Raji (cell line): ENCODE data around the gene KIF5C.
A peak's percentile ranks its signal among the peaks of the same experiment; 100 is the strongest.

ENCODE experiments used
- POLR2A ChIP-seq: IDR thresholded peaks from 2 replicates; pipeline ENCODE4 v1.6.1; 2011; ENCODE audit warnings: low read depth, low read length, control low read depth; ENCODE audit not compliant: insufficient read depth

Gene KIF5C

DNA sequence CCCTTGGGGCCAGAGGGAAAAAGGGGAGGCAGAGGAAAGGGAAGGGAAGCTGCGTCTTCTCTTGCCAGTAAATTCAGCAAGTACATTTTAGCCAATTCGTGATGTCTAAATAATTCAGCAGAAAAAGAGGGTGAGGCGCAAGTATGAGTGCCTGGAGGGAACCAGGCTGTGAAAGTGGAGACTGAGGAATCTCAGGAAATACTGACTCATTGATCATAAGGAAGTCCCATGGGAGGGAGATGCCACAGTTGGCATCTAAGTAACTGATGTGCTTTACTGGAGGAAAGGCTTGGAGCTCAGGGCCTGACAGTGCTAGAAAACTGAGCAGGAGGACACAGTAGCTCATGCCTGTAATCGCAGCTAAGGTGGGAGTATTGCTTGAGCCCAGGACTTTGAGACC, 31.1 kb downstream of the KIF5C start:
- TF ChIP-seq POLR2A = no peak

DNA sequence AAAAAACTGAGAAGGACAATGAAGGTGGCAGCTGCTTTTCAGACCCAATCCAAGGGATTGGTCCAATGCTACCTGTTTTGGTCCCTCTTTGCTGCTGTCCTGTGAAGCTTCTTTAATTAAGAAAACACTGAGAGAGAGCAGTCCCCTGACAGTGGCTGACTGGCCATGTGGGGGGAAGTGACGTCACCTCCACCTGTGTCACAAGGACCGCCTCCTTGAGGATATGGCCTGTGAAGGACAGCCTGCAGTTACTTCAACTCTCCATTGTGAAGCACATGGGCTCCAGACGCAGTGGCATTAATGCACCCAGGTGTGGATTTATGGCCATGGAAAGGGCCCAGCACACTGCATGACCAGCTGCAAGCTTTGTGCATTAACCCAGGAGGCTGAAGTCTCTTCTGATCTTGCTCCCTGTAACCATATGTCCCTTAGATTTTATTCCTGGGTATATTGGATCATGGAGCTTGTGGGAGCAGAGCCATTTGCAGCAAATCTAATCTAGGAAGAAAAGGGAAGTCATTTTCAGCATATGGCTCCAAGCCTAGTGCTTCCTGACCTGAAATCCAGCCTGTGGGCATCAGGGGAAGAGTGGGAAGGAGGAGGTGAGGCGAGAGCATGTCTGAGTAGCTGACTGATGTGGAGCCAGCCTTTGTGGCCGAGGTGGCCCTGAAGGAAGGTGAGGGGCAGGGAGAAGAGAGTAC, 32.2 kb downstream of the KIF5C start:
- no peak for TF ChIP-seq POLR2A

DNA sequence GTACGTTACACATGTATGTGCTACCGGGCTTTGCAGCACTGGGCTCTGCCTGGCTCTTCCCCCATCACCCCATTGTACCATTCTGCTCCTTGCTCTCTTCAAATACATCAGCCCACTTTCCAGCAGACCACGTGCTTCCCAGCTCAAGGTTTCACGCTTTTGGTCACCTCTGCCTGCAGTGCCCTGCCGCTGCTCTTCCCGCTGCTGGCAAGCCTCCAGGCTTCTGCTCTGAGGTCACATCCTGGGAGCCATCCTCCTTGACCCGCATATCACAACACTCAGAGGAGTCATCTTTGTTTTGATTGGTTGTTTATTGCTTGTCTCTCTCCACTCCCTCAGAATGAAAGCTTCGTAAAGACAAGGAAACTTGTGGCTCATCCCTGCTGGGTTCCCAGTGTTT, 34.1 kb downstream of the KIF5C start:
- no peak for TF ChIP-seq POLR2A

DNA sequence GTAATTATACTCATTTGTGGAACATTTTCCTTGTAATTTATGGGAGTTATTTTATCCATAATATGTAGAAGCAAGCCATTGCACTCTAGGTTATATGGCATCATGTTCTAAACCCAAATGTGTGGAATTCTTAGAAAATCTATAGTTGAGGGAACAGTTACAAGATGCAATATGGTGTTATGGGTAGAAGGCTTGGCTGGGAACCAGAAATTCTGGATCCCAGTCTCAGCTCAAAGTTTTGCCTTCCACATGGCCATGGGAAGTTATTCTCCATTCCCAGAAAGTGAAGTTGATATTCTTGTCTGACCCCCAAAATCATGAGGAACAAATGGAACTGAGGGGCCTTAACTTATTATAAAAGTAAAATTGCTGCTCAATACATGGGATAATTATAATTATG, 38.0 kb downstream of the KIF5C start:
- TF ChIP-seq POLR2A = no peak

DNA sequence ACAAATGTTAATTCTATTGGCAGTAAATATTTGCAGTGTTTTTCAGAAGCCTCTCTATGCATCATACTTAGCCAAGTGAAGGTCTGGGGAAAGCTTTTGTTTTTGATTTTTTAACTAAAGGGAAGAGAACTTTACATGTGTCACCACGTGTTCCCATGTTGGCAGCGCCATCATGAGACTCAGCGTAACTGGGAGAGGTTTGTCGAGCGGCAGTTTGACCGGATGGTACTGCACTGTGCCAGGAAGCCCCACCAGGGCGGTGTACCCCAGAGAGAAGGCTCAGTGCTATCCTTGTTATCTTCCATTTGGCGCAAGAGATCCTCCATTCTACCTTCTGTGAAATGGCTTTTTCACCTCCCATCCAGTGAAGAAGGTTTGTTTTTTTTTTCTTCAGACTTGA, 38.5 kb downstream of the KIF5C start:
- no peak for TF ChIP-seq POLR2A

DNA sequence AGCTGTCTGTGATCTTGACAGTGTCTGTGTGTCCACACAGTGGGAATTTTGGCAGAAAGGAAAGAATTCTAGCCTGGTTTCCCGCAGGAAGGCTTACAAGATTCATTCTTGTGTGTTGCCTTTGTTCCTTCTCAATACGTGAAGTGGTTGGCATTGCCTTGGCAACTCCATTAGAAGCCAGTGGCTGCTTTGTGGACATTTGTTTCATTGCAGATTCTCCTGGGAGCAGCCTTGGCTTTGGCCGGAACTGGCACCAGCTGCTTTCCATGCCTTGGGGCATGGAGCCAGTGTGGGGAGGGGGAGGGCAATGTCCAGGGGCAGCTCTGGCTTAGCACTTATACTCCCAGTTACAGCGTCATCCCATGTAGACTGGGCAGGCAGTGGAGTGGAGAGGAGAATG, 39.4 kb downstream of the KIF5C start:
- no peak for TF ChIP-seq POLR2A

DNA sequence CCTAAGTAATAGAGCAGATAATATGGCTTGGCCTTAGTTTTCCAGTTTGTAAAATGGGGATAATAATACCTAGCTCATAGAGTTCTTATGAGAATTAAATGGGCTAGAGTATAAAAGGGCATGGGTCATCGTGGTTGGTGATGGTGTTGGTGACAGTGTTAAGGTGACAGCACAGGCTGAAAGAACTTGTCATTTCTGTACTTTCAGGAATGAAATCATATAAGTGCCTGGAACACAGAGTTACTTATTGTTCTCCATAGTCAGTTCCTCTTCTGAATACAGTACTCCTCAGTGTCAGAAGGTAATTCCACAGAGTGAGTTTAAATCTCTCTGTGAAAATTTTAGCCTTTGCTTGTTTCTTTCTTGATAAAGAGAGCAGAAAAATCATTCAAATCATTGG, 42.4 kb downstream of the KIF5C start:
- no peak for TF ChIP-seq POLR2A

DNA sequence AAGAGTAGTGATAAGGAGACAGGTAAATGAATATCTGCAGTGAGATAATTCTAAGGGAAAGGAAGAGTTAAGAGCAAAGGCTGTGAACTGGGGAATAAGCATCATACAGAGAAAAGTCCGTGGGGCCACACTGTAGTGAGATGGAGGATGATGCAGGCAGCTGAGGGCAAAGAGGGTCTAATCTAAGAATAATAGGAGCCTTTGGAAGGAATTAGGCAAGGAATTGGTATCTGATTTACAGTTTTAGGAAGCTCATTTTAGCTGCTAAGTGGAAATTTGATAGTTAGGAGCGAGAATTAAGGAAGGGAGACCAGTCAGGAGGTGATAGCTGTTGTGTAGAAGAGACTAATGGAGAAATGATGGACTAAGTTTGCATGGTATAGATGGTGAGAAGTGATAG, 43.5 kb downstream of the KIF5C start:
- TF ChIP-seq POLR2A = no peak

DNA sequence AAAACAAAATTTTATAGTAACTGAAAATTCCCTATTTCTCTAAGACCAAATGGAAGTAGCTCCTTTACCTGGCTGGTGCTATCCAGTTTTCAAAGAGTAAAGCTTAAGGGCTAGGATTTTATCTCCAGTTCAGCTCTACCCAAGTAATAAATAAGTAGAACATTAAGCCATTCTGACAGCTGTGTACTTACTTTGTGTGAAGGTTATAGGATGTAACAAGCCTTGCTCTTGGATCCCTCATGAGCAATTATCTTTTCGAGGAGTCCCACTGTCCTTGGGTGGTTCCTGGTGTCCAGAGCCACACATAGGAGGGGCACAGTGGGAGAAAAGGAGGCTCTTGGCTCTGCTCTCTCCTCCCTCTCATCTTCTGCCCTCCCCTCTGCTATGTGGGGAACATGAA, 45.5 kb downstream of the KIF5C start:
- TF ChIP-seq POLR2A = no peak

DNA sequence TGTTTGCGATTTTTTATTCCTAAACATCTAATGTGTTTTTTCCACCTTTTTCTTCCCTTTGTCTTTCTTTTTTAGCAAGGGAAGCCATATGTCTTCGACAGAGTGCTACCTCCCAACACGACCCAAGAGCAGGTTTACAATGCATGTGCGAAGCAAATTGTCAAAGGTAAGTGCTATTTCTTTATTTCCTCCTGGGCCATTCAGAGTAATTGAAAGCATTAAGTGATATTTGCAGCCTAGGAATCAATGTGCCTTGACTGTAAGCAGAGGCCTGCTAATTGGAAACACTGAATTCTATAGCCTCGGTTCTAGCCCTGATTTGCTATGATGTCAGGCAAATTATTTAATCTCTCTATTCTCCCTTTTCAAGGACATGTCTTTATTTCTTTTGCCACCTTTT, 47.0 kb downstream of the KIF5C start:
- TF ChIP-seq POLR2A = no peak

DNA sequence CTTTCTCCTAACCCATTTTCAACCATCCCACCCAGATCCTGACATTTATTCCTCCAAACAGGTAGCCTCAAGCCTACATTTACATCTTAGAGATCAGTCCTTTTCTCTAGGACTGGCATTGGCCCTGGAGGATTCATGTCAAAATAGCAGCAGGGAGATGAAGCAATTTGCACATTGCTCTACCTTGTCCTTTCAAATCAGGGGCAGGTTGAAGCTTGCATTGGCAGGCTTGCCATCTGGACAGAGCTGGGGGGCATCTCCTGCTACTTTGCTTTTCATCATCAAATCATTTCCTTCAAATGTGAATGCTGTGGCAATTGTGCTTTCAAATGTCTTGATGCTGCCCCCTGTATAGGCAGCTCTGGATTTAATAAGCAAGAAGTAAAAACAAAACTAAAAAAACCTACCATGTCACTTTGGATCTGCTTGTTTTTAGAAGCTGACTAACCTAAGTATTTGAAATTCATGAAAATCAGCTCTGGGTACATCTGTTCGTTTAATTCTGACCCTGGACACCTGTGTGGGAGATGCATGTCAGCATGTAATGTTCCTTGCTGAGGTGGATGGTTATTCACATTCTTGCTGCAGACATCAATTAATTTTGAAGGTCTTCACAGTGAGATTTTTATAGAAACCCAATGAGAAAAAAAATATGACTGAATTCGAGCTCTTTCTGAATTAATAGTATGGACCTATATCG, 47.9 kb downstream of the KIF5C start:
- TF ChIP-seq POLR2A = no peak

DNA sequence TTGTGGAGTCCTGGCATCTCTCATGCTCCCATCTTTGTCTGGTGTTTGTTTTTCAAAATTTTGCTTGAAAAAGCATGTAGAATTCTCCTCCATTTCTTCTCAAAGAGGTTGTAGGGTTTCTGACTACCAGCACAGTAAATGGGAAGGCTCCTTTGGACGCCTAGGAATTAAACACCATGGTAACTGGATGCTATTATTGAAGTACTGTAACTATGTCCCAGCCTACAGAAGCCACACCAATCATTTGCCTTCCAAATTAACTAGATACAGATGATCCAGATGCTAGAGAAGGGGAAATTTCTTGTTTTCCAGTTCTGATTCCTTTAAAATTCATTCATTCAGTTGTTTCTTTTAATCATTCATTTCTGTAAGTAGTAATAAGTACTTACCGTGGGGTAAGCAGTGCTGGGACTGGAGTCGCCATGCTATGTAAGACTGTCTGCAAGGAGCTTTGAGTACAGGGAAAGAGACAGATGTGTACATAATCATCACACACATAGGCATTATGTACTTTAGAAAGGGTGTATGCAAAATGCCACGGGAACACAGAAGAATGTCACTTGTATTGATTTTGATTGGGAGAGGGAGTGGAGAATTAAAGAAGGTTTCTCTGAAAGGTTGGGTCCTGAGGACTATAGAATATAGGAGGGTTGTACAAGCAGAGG, 49.6 kb downstream of the KIF5C start:
- TF ChIP-seq POLR2A = no peak

DNA sequence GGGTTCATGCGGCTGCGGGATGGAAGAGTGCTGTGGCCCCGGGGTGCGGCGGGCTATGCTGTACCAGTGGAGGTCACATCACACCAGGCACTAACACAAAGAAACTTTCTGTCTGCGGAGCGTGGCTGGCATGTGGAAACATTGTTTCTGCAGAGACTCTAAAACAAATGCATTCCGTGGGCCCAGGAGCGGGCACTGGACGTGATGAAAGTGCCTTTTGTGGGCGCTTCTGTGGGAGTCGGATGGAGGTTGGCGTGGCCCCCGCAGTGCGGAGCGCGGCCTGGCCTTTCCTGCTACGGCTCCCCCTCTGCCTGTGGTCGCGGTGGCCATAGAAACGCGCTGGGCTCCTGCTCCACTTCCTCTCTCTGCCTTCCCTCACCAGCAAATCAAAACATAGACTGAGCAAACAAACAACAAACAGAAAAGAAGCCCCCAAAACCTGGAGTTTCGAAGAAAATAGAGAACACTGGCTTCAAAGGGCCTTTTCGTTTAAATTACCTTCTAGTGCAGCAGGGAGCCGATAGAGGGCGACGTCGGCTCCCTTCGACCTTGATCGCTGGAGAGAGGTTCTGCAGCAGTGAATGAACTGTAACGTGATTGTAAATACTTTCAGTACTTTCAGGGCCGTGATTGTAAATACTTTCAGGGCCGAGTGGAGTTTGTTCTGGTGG, 51.4 kb downstream of the KIF5C start:
- no peak for TF ChIP-seq POLR2A

DNA sequence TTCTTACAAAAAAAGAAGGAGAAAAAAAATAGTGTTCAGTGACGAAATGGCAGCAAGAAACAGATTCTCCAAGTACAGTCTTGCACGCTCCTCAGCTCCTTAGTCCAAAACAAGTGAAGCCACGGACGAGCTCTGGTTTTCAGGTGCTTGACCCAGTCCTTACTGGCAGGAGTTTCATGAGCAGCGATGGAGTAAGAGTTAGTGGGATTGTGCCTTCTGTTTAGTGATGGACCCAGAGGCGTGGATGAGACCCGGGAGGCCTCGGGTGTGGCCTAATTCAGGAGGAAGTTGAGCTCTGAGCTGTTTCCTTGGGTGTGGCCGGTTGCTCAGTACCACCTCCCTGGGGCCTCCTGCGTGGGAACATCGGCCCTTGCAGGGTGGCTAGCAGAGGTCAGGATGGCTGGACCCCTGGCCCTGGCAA, 52.0 kb downstream of the KIF5C start:
- TF ChIP-seq POLR2A = 0 out of 2 replicates have a peak, but pooled peaks have one; percentile 9

DNA sequence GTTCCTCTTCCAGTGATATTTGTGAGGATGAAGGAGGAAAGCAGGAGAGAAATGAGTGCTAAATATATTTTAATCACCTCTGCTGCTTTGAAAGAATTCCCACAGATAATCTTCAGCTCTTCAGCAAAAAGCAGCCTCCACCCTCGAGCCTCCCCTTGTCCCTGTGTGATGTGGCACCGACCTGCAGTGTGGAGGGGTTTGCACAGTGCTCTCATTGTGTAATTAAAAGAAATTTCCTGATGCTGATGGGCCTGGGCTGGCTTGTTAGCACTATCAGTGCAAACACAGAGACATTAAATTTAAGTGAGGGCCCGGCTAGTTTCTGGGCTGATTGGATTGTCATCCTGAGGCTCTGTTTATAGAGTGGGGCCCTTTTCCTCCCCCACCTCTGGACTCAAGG, 53.4 kb downstream of the KIF5C start:
- no peak for TF ChIP-seq POLR2A
